Measurements from ENCODE around the gene HNRNPF. TPM values are rescaled to one million over a fixed set of nuclear protein-coding genes. Genes with fewer than 3 reads are reported as not detected.
"Not testable (repeated sequence)": the region's sequence is repeated elsewhere in the genome, so short reads cannot be mapped to it uniquely, and the experiment has no call there.

HNRNPF gene
- total RNA-seq, result 100 to 1,000 TPM in 2 of 10 donors, 10 to 100 TPM in 8; 54.7 to 113 (median 75.2) TPM
- polyA plus RNA-seq, result 10 to 100 TPM; 26.4 to 77.5 TPM
- long read RNA-seq, donor 1, transcript HNRNPF-204 (3 exons, 2,755 nt), result major isoform, 35 of 260 reads
- long read RNA-seq, donor 1, transcript HNRNPF-207 (4 exons, 2,676 nt), result minor isoform, 28 of 260 reads
- long read RNA-seq, donor 1, transcript HNRNPF-203 (4 exons, 2,617 nt), result minor isoform, 21 of 260 reads
- long read RNA-seq, donor 1, transcript HNRNPF-201 (4 exons, 2,186 nt), result minor isoform, 9 of 260 reads
- long read RNA-seq, donor 1, partial matches to known transcripts, result 0 of 260 reads
- long read RNA-seq, donor 1, other reads (novel, unspliced or antisense), result 167 of 260 reads
- long read RNA-seq, donor 2, transcript HNRNPF-204 (3 exons, 2,755 nt), result major isoform, 41 of 182 reads
- long read RNA-seq, donor 2, transcript HNRNPF-203 (4 exons, 2,617 nt), result minor isoform, 17 of 182 reads
- long read RNA-seq, donor 2, transcript HNRNPF-201 (4 exons, 2,186 nt), result minor isoform, 14 of 182 reads
- long read RNA-seq, donor 2, transcript HNRNPF-207 (4 exons, 2,676 nt), result minor isoform, 15 of 182 reads
- long read RNA-seq, donor 2, partial matches to known transcripts, result 0 of 182 reads
- long read RNA-seq, donor 2, other reads (novel, unspliced or antisense), result 95 of 182 reads
- long read RNA-seq, donor 3, transcript HNRNPF-201 (4 exons, 2,186 nt), result minor isoform, 31 of 701 reads
- long read RNA-seq, donor 3, transcript HNRNPF-207 (4 exons, 2,676 nt), result minor isoform, 33 of 701 reads
- long read RNA-seq, donor 3, transcript HNRNPF-204 (3 exons, 2,755 nt), result minor isoform, 41 of 701 reads
- long read RNA-seq, donor 3, transcript HNRNPF-203 (4 exons, 2,617 nt), result major isoform, 168 of 701 reads
- long read RNA-seq, donor 3, partial matches to known transcripts, result 5 of 701 reads
- long read RNA-seq, donor 3, other reads (novel, unspliced or antisense), result 423 of 701 reads

DNA sequence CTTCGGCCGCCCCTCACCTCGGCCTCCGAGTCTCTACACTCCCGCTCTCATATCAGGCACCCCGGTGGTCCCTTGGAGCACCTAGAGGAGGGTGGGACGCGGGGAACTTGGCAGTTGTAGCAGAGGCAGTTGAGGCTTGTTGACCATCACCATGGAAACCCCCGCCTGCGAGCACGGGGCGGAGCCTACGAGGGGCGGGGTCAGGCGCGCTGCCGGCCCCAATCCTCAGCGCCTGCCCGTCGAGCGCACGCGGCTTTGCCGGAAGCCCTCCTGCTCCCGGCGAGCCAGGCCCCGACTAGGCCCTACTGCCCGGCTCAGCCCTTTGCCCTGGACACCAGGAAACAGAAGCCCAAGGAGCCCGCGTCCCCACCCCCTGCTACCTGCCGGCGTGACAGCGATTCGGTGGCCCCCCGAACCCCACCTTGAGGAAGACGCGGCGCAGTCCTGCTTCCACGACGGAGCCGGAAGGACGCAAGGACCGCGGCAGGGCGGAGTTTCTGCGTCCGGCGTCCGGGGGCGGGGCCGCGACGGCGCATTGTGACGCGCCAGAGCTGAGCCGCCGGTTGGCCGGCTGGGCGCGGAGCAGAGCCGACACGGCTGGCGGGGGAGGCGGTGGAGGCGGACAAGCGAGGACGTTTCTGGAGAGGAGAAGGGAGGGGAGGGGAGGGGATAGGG is at the start of gene HNRNPF:
HNRNPF (minus strand) TSS at position 477 of the 675 bp plus-strand sequence. CDS start 21,302 bp downstream, outside the sequence.
- H3K4me3 ChIP-seq, result peak within 1 kb of the TSS; percentile 52 to 93 (median 83)
- peak within 1 kb of the TSS; percentile 96 to 100 (median 98) for H3K27ac ChIP-seq
- no peaks in the 10 kb centered on the region for H3K27me3 ChIP-seq
- intact Hi-C loops (cut with DNase I), result loop anchor here in 3 of 10 donors (1.0 to 5.0 kb wide), 5 partner anchors 11 to 1588 kb away; partner anchors contain the start of gene ZNF487 (in 1 of the 3)
- no peaks in the 10 kb centered on the region for H3K9me3 ChIP-seq
- ATAC-seq, result peak; percentile 89 to 95 (median 92)
- WGBS, 2 donors, result 1% methylated on average over 59 to 68 of the region's 68 CpGs
- H3K4me1 ChIP-seq, result peaks cover 2 to 47% (median 38%) of the 10 kb centered on the region in 9 donors
- peaks cover 0 to 3% (median 0%) of the 10 kb centered on the region in 9 donors for H3K36me3 ChIP-seq
- TF ChIP-seq CTCF (IDR thresholded peaks at IDR 0.05), result peak in 1 of 9 donors; percentile 8
- DNase-seq, result peak; percentile 94 to 95

DNA sequence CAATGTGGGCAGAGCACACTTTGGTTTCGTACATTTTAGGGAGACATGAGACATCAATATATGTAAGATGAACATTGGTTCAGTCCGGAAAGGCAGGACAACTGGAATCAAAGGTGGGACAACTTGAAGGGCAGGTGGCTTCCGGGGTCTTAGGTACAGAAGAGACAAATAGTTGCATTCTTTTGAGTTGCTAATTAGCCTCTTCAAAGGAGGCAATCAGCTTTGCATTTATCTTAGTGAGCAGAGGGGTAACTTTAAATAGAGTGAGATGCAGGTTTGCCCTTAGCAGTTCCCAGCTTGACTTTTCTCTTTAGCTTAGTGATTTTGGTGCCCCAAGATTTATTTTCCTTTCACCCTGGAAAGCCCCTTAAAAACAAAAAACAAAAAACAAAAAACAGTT is 49.2 kb upstream of the HNRNPF start:
- Histone ChIP-seq H3K4me1 (peaks cover 0 to 31% (median 19%) of the 10 kb centered on the region in 9 donors), H3K27me3 (no peaks in the 10 kb centered on the region), H3K27ac (no peak overlapping the region), H3K9me3 (no peaks in the 10 kb centered on the region), H3K36me3 (no peaks in the 10 kb centered on the region), H3K4me3 (no peak overlapping the region)
- DNase-seq (no peak), ATAC-seq (no peak)
- WGBS, 2 donors, result 74 to 81% methylated on average over 3 of the region's 3 CpGs
- intact Hi-C loops (cut with DNase I), result loop anchor here in 1 of 10 donors (1.0 kb wide), 1 partner anchor 162 kb away; no protein-coding TSS in a partner anchor
- no peak for TF ChIP-seq CTCF (IDR thresholded peaks at IDR 0.05)

DNA sequence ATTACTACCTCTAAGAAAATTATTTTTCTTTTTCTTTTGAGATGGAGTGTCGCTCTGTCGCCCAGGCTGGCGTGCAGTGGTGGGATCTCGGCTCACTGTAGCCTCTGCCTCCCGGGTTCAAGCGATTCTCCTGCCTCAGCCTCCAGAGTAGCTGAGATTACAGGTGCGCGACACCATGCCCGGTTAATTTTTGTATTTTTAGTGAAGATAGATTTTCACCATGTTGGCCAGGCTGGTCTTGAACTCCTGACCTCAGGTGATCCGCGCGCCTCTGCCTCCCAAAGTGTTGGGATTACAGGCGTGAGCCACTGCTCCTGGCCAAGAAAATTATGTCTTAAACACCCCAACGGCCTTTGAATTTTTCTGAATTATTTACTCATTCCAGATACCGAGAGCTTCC is 47.6 kb upstream of the HNRNPF start:
- Histone ChIP-seq H3K4me3 (peak overlapping the region in 5 of 10 donors; percentile 55 to 78 (median 65)), H3K4me1 (peaks cover 0 to 48% (median 17%) of the 10 kb centered on the region in 9 donors), H3K27ac (peak overlapping the region in 9 of 10 donors; percentile 82 to 96 (median 91))
- H3K36me3 ChIP-seq; DNase-seq; intact Hi-C loops (cut with DNase I); ATAC-seq; H3K27me3 ChIP-seq; H3K9me3 ChIP-seq: not testable (repeated sequence)
- 97 to 98% methylated on average over 15 of the region's 15 CpGs for WGBS, 2 donors

GRCh38 chr10:43454025-43454424 is 45.0 kb upstream of the HNRNPF start:
- H3K27ac ChIP-seq, result peak overlapping the region in 3 of 10 donors; percentile 94 to 96 (median 96)
- WGBS, 2 donors, result 92 to 94% methylated on average over 9 of the region's 9 CpGs
- ATAC-seq, DNase-seq, H3K27me3 ChIP-seq, H3K9me3 ChIP-seq, H3K36me3 ChIP-seq: not testable (repeated sequence)
- H3K4me3 ChIP-seq, result peak overlapping the region in 1 of 10 donors; percentile 78
- intact Hi-C loops (cut with DNase I), result loop anchor here in 1 of 10 donors (5.0 kb wide), 1 partner anchor 62 kb away; no protein-coding TSS in a partner anchor
- H3K4me1 ChIP-seq, result peaks cover 0 to 52% (median 17%) of the 10 kb centered on the region in 9 donors
